Measurements from ENCODE around the gene MAP2K5.

DNA sequence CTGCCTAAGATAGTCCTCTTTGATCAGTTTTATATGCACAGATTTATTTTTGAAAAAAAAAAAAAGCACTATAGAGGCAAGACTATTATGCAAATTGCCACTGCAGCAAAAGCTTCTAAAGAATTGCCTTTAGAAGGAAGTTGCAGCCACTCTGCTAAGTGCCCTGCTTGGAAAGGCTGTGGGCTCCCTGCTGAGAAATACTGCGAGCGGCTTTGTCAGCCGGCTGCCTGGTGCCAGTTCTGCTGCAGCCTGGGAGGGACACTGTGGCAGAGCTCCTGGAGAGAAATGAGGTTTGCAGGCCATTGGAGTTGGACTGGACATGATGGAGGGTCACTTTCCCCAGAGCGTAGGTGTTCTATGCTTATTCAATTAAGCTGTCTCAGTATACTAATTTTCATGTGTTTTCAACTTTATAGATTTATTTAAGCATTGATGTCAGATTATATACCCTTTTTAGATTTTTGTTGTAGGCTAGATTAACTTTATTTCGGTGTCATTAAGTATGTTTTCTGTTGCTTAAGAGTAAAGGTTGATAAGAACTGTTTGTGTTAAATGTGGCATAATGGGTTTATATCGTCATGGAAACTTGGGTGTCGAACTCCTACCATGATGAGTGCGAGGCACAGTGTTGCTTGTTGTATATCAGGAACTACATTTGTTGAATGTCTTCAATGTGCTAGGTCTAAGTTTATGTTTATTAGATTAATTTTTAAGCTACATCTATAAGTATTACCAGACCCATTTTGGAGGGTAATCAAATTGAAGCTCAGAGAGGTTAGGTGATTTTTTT lies 6.6 kb downstream of the MAP2K5 start:
- TF ChIP-seq POU5F1 (IDR thresholded peaks at IDR 0.05; ENCODE audit: borderline replicate concordance, low read depth, low read length, partially characterized antibody) (no peak), NFXL1 (CRISPR knock-in tag; IDR thresholded peaks at IDR 0.05) (no peak), TBP (optimal IDR thresholded peaks at IDR 0.05; ENCODE audit: low read depth, low read length) (no peak), POLR2A (conservative IDR thresholded peaks at IDR 0.05) (no peak), MTA2 (IDR thresholded peaks at IDR 0.05; ENCODE audit: low read depth) (no peak), GABPB1 (CRISPR knock-in tag; IDR thresholded peaks at IDR 0.05) (no peak), RFX5 (IDR thresholded peaks at IDR 0.05; ENCODE audit: low read depth, low read length) (no peak), ZNF561 (CRISPR knock-in tag; conservative IDR thresholded peaks at IDR 0.05) (no peak), POLR2AphosphoS5 (IDR thresholded peaks at IDR 0.05; ENCODE audit: control insufficient read depth, insufficient read depth, low read depth, low read length) (no peak)
- TF ChIP-seq, protein P1, sequence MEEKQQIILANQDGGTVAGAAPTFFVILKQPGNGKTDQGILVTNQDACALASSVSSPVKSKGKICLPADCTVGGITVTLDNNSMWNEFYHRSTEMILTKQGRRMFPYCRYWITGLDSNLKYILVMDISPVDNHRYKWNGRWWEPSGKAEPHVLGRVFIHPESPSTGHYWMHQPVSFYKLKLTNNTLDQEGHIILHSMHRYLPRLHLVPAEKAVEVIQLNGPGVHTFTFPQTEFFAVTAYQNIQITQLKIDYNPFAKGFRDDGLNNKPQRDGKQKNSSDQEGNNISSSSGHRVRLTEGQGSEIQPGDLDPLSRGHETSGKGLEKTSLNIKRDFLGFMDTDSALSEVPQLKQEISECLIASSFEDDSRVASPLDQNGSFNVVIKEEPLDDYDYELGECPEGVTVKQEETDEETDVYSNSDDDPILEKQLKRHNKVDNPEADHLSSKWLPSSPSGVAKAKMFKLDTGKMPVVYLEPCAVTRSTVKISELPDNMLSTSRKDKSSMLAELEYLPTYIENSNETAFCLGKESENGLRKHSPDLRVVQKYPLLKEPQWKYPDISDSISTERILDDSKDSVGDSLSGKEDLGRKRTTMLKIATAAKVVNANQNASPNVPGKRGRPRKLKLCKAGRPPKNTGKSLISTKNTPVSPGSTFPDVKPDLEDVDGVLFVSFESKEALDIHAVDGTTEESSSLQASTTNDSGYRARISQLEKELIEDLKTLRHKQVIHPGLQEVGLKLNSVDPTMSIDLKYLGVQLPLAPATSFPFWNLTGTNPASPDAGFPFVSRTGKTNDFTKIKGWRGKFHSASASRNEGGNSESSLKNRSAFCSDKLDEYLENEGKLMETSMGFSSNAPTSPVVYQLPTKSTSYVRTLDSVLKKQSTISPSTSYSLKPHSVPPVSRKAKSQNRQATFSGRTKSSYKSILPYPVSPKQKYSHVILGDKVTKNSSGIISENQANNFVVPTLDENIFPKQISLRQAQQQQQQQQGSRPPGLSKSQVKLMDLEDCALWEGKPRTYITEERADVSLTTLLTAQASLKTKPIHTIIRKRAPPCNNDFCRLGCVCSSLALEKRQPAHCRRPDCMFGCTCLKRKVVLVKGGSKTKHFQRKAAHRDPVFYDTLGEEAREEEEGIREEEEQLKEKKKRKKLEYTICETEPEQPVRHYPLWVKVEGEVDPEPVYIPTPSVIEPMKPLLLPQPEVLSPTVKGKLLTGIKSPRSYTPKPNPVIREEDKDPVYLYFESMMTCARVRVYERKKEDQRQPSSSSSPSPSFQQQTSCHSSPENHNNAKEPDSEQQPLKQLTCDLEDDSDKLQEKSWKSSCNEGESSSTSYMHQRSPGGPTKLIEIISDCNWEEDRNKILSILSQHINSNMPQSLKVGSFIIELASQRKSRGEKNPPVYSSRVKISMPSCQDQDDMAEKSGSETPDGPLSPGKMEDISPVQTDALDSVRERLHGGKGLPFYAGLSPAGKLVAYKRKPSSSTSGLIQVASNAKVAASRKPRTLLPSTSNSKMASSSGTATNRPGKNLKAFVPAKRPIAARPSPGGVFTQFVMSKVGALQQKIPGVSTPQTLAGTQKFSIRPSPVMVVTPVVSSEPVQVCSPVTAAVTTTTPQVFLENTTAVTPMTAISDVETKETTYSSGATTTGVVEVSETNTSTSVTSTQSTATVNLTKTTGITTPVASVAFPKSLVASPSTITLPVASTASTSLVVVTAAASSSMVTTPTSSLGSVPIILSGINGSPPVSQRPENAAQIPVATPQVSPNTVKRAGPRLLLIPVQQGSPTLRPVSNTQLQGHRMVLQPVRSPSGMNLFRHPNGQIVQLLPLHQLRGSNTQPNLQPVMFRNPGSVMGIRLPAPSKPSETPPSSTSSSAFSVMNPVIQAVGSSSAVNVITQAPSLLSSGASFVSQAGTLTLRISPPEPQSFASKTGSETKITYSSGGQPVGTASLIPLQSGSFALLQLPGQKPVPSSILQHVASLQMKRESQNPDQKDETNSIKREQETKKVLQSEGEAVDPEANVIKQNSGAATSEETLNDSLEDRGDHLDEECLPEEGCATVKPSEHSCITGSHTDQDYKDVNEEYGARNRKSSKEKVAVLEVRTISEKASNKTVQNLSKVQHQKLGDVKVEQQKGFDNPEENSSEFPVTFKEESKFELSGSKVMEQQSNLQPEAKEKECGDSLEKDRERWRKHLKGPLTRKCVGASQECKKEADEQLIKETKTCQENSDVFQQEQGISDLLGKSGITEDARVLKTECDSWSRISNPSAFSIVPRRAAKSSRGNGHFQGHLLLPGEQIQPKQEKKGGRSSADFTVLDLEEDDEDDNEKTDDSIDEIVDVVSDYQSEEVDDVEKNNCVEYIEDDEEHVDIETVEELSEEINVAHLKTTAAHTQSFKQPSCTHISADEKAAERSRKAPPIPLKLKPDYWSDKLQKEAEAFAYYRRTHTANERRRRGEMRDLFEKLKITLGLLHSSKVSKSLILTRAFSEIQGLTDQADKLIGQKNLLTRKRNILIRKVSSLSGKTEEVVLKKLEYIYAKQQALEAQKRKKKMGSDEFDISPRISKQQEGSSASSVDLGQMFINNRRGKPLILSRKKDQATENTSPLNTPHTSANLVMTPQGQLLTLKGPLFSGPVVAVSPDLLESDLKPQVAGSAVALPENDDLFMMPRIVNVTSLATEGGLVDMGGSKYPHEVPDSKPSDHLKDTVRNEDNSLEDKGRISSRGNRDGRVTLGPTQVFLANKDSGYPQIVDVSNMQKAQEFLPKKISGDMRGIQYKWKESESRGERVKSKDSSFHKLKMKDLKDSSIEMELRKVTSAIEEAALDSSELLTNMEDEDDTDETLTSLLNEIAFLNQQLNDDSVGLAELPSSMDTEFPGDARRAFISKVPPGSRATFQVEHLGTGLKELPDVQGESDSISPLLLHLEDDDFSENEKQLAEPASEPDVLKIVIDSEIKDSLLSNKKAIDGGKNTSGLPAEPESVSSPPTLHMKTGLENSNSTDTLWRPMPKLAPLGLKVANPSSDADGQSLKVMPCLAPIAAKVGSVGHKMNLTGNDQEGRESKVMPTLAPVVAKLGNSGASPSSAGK (IDR thresholded peaks at IDR 0.05), result no peak
- TF ChIP-seq, protein P2, sequence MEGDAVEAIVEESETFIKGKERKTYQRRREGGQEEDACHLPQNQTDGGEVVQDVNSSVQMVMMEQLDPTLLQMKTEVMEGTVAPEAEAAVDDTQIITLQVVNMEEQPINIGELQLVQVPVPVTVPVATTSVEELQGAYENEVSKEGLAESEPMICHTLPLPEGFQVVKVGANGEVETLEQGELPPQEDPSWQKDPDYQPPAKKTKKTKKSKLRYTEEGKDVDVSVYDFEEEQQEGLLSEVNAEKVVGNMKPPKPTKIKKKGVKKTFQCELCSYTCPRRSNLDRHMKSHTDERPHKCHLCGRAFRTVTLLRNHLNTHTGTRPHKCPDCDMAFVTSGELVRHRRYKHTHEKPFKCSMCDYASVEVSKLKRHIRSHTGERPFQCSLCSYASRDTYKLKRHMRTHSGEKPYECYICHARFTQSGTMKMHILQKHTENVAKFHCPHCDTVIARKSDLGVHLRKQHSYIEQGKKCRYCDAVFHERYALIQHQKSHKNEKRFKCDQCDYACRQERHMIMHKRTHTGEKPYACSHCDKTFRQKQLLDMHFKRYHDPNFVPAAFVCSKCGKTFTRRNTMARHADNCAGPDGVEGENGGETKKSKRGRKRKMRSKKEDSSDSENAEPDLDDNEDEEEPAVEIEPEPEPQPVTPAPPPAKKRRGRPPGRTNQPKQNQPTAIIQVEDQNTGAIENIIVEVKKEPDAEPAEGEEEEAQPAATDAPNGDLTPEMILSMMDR (IDR thresholded peaks at IDR 0.05 in 2 of 3, conservative IDR thresholded peaks at IDR 0.05 in 1 of 3; ENCODE audit: insufficient read depth in 2 of 3, low read depth in 1 of 3, low read length in 3 of 3), result no peak
